GM12874 (cell line): Measurements from ENCODE around the gene RAX2.

Experiments
- TF ChIP-seq, protein P1 (sequence below): IDR thresholded peaks from 2 replicates; pipeline ENCODE4 v1.5.1; 2011; ENCODE audit warnings: low read depth, mild to moderate bottlenecking, control low read depth, low read length, moderate library complexity; ENCODE audit not compliant: insufficient read depth

RAX2 gene

DNA sequence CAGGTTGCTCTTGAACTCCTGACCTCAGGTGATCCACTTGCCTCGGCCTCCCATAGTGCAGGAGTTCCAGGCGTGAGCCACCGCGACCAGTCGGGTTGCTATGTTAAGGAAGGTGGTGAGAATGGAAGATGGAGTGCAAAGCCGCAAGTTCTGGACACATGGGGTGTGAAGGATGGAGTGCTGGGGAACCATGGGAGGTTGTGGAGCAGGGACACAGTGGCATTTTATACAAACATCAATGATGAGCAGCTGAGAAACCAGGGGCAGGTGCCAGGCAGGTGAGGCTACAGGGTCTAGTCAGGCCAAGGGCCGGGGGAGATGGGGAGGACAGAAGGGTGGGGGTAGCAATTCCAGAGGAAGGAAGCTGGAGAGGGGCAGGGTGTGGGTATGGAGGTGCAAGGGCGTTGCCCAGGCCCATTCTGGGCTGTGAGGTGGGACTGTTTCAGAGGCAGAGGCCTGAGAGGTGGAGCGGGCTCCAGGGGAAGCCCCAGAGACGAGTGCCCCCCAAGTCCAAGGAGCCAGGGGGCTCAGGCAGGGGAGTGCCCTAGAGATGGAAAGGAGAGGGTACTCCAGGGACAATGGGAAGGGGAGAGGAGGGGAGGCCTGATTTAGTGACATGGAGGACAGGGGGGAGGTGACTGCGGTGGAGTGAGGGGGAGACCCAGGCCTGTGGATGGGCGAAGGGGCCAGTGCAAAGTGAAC, 1.9 kb upstream of the RAX2 start:
- TF ChIP-seq, protein P1, sequence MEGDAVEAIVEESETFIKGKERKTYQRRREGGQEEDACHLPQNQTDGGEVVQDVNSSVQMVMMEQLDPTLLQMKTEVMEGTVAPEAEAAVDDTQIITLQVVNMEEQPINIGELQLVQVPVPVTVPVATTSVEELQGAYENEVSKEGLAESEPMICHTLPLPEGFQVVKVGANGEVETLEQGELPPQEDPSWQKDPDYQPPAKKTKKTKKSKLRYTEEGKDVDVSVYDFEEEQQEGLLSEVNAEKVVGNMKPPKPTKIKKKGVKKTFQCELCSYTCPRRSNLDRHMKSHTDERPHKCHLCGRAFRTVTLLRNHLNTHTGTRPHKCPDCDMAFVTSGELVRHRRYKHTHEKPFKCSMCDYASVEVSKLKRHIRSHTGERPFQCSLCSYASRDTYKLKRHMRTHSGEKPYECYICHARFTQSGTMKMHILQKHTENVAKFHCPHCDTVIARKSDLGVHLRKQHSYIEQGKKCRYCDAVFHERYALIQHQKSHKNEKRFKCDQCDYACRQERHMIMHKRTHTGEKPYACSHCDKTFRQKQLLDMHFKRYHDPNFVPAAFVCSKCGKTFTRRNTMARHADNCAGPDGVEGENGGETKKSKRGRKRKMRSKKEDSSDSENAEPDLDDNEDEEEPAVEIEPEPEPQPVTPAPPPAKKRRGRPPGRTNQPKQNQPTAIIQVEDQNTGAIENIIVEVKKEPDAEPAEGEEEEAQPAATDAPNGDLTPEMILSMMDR, result no peak

DNA sequence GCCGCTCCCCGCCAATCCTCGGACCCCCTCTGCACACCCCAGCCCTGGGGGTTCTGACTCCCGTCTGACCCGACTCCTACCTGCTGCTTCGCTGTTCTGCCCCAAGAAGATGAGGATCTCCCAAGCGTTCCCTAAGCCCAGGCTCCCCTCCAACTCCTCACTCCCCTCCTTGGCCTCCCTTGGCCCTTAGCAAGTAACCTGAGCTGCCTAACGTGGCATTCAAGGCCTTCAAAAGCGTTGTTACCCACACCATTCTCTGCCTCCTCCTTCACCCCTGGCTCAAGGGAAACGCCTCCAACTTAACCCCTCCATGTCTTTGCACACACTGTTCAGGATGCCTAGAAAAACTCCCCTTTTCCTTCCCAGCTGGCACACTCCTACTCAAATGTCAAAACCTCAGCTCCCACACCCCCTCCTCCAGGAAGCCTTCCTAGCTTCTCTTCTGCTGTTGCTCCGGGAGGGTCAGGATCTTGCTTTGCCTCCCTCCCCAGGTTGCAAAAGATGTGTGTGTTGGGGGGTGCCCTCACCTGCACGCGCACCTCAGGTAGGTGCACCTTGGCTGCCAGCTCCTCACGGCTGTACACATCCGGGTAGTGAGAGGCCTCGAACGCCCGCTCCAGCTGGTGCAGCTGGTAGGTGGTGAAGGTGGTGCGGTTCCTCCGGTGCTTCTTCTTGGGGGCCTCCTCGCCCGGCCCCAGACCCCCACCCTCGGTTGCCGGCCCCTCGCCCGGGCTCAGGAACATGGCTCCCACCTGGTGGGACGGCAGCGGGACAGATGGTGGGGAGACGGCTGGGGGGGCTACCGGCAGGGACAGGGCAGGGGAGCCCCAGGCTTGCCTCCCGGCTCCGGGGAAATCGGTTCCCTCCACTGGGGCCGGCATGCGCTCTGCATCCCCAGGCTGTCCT, 775 bp downstream of the RAX2 start:
- TF ChIP-seq, protein P1, result no peak

DNA sequence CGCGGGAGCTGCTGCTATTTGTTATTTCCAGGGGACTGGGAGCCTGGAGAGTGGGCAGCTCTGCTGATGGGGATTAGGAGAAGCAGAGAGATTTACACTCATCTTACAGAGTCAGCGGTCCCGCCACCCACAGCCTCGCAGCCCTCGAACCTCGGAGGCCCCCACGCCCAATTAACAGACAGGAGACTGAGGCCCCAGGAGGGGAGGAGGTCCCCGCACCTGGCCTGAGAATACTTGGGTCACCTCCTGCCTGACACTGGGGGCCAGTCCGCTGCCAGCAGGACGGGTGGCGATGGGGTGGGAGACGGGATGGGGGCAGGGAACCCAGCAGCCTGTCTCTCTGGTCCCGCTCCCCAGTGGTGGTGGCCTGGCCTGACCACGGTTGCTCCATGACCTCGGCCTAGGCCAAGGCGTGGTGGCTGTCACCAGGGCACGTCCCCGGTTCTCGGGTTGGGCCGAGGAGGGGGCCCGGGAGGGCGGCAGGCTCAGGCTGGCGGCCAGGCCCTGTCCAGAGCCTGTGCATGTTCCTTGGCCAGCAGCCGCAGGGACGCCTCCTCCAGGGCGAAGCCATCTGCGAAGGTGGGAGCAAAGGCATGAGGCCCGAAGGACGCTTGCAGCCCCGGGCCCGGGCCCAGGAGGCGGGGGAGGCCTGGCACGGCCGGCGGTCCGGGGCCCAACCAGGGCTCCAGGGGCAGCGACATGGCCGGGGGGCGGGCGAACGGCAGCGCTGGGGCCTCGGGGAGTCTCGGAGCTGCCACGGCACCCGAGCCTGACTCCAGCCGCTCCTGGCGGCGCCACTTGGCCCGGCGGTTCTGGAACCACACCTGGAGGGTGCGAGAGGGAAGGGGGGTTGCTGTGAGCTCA, 1.7 kb downstream of the RAX2 start:
- TF ChIP-seq, protein P1, result no peak

DNA sequence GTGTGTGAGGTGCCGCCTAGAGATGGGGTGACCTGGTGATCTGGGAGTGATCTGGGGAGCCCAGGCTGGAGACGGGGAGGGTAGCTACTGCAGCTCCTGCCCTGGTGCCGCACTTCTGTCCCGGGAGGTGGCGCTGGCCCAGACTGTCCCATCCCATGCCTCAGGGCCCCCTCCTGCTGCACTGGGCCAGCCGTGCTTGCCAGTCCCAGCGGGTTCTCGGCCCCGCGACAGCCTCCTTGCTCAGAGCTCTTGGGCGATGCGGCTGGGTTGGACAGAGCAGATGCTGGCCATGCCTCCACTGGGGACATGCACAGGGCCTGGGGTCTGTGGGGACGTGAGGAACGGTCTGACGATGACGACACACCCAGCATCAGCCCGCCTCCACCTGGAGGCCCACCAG, 2.5 kb downstream of the RAX2 start:
- TF ChIP-seq, protein P1, result no peak

DNA sequence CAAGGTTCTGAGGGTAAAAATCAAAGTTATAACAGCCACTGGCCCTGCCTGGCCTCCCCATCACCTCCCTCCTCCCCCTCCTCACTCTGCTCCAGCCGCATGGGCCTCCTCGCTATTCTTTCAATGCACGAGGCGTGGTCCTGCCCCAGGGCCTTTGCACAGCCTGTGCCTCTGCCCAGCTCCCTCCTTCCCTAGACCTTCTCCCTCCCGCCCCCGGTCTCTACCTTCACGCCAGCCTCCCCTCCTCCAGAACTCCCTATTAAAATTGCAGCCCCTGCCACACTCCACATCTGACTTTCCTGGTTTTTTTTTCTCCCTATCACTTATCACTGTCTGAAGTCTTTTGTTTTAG, 3.3 kb downstream of the RAX2 start:
- TF ChIP-seq, protein P1, result no peak

DNA sequence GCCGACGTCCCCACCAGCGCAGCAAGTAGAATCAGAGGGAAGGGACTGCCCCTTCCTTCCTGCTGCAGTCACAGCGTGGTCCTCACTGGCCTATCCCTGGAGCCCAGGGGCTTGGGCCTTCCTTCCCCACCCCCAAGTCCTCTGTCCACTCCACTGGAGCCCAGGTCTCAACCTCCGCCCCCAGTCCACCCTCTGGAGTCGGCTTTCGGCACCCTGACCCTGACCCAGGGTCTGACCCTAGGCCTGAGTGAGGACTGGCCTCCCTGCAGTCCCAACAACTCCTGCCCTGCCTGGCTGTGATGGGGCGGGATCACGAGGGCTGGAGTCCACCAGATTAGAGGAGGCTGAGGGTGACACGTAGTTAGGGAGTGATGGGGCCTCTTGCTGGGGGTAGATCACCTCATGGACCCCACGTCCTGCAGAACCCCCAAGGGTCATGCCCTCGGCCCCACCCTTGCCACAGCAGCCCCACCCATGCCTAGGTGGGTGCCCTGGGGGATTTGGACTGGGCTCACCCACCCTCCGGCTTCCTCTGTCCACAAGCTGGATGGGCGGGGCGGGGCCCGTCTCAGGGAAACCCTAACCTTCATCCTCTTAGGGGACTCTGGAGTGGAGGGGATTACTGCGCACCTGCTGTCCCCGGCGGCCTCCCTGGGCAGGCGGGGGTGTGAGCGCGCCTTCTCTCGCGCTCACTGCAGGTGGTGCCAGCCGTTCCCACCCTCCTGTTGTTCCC, 3.8 kb downstream of the RAX2 start:
- TF ChIP-seq, protein P1, result no peak
